Right hindlimb (tissue), 1 donor: ENCODE results near the gene RNF167.
A peak's percentile ranks its signal among the peaks of the same experiment; 100 is the strongest.

Source experiments
- DNase-seq: peaks from one replicate; pipeline ENCODE4 v3.0.0-alpha.2; 2018

RNF167 gene

DNA sequence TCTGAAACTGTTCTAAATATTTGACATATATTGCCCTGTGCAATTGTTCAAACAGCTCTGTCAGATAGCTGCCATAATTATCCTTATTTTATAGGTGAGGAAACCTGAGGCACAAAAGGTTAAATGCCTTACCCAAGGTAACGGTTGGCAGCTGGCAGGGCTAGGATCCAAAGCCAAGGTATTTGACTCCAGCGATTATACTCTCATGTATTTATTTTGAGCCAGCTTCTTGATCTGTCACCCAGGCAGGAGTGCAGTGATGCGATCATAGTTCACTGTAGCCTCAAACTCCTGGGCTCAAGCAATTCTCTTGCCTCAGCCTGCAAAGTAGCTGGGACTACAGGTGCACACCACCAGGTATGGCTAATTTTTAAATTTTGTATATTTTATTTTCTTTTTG is 18.0 kb downstream of the RNF167 start:
- DNase-seq: no peak

DNA sequence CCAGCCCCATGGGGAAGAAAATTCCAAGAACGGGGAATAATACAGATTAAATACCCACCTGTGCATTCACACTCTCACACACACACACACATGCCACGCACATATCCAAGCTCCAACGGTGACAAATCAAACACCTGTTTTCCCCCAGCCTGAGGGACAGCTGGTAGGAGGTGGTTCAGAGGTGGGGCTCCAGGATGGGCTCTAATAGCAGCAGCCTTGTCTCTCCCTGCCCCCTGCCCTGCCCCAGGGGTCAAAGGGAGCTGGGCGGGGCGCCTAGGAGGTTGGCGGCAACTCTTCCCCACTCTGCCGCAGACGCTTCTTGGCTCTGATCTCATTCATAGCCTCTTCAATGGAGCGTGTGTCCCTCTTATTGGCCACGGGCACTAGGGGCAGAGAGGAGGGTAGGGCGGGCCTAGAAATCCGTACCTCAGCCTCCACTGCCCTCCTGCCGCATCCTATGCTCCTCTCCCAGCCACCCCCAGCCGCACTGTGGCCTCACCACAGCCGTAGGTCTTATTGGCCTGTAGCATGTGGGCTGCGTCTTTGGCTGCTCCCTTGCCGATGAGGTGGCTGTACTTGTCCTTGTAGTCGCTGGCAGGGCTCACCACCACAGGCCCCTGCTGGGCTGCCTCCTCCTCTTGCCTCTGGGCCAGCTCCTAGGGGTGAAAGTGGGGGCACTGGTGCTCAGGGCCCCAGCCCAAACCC is 19.3 kb downstream of the RNF167 start:
- DNase-seq: no peak

DNA sequence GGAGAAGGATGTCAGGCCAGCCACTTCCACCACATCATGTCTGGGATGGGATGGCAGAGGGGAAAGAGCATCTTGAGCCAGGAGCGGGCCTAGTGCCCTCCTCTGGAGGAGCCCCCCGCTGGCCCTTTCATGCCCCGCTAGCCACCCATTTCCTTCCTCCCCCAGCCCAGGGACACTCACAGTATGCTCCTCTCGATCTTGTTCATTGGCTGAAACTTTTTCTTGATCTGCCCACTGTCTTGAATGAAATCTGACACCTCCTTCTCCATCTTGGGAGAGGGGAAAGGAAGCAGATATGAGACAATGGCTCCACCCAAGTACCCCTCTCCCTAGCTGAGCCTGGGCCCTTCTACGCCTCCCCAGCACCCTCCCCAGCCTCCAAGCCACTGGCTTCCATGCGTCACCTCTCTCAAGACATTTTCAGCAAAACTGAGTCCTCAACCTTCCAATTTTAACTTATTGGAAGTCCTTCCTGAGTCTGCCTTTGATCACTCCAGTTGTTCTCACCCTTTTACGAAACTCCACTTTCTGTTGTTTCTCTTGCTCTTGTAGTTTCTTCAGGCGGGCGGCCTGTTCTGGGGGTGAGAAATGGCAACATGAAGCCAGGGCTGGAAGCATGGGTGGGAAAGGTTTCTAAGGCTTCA is 20.3 kb downstream of the RNF167 start:
- no peak for DNase-seq

DNA sequence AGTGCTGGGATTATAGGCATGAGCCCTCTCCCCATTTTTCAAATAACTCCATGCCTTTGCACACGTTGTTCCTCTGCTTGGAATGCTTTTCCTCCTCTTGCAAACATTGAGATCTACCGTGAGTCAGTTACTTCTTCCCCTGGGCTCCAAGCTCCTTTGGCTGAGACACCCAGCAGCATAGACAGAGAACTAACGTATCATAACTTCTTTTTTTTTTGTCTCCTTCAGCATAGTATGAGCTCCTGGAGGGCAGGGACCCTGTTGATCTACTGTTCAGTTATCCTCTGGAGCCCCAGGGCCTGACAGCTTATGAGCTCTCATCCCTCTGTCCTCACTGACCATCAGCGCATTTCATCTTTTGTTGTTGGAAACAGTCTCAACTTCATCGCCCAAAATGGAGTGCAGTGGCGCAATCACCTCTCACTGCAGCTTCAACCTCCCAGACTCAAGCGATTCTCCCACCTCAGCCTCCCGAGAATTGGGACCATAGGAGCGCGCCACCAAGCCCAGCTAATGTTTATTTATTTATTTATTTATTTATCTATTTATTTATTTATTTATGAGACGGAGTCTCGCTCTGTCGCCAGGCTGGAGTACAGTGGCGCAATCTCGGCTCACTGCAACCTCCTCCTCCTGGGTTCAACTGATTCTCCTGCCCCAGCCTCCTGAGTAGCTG is 25.4 kb downstream of the RNF167 start:
- no peak for DNase-seq

DNA sequence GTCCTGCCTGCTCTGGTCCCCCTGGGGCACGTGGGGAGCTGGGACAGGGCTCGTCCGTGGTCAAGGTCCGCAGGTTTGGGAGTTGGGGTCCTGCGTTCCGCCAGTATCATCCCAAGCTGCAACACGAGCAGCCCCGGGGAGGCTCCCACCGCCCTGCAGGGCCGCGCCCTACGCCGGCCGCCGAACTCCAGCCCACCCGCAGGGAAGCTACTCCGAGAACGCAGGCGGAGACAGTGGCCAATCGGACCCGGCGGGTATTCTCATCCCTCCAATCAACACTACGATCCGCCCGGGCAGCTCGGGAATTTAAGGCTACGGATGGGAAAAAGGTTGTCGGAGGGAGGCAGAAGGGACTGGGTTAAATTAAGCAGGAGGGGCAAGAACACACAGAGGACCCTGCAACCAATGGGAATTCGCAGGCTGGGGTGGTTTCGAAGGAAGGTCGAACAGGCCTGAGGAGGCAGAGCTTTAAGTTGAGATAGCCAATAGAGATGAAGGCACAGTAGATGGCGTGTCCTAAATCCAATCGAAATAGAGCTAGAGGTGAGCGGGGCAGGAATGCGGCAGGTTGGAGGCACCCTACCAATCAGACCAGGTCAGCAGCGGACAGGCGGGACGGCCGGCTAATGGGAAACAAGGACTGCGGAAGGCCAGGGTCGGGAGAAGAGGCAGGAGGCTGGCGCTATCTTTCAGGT is 26.9 kb downstream of the RNF167 start:
- peak; percentile 100 for DNase-seq

DNA sequence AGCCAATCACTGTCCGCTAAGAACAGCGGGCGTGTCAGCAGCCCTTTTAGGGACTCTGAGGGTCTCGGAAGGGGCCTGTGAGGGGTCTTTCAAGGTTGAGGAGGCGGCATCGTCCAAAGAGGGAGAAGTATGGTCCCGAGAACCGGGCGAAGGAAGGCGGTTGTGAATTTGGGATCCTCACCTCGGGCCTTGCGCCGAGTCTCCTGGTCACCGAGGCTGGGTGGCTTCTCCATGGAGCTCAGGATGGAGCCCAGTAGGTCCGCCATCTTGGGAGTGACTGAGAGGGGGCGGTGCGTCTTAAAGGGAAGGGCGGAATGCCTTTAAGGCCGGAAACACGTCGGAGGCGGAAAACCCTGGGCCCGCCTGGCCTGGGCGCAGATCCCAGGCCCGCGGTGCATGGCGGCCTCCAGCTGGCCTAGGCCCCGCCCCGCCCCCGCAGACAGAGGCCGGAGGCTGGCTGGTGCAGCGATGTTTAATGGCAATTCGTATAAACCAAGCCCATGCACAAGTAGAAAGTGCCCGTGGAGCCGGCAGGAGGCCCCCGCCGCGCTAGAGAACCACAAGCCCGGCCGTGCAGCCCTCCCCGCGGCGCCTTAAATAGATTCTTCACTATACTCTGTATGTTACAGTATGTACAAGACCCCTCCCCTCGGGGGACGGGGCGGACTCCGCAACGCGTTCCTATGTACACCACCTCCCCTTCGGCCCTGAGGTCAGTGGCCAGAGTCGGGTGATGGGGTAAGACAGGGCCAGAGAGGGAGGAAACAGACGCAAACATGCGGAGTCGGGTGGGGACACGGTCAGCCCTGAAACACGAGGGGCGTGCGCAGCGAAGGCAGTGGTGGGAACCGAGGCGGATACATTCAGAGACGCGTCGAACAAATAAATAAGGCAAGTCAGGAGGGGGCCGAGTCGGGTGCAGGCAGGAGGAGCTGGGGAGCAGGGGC is 27.7 kb downstream of the RNF167 start, which contains the start of gene SPAG7:
TSS of gene SPAG7 (minus strand) at position 279 of the 947 bp plus-strand sequence. CDS start at position 266, 13 bp downstream.
- peak; percentile 98 for DNase-seq

DNA sequence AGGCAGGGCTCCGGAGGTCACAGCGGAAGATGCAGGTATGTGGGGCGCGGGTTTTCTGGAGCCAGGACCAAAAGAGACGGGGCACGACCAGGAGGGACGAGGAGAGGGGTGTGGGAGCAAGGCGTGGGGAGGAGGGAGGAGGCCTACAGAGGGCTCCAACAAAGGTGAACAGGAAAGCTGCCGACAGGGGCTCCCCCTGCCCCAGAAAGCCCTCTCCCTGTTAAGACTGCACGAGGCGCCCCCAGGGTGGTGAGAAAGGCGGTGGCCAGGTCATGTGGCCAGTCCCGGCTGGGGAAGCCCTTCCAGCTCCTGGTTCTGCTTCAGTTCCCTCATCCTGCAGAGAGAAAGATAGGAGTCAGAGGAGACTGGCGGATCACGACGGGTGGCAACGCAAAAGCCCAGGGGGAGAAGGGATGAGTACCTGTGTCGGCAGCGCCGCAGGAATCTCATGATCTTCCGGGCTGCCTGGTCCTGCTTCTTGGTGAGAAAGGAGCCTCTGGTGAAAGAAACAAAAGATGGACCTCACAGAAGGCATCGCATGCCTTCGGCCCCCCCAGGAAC is 28.5 kb downstream of the RNF167 start:
- no peak for DNase-seq

DNA sequence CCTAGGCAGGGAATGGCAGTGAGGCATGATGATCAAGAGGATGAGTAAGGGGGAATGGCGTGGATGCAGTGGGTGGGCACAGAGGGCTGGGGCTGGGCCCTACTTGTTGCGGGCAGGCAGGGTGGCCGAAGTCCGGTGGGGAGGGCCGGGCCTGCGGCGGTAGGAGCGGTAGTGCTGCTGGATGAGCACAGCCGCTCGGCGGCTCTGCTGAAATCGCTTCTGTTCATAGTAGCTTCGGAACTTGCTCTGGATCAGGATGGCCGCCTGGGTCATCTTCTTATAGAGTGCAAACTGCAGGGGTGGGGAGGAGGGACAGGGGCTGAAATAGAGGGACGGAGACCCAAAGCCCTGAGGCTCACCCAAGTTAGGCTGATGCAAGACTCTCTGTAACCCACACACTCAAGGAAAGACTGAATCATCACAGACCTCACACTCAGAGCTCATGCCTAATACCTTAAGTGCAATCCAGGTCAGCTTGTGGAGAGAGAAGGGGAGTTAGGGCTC is 29.0 kb downstream of the RNF167 start:
- DNase-seq: no peak

DNA sequence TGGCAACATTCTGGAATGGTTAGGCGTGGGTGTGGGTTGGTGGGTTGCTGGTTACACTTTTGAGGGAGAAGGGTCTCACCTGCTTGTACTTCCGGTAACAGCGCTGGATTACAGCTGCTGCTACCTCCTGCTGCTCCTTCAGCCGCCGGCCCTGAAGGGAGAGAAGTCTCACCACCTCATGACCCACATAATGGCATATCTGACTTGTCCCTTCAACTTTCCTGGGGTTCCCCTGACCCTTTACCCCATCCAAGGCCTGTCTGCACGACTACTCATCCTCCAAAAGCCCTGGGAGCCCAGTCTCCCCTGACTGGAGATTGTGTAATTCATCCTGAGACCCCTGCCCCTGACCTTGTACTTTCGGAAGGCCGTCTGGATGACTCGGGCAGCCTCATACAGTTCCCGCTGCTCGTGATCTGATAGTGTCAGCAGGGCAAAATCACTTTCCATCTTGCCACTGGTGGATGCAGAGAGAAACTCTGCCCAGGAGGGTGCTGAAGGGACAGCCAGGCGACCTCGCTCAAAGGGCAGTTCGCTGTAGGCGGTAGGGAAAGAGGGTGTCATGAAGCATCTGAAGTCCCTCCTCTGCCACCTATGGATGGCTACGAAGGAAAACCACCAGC is 29.6 kb downstream of the RNF167 start:
- no peak for DNase-seq

DNA sequence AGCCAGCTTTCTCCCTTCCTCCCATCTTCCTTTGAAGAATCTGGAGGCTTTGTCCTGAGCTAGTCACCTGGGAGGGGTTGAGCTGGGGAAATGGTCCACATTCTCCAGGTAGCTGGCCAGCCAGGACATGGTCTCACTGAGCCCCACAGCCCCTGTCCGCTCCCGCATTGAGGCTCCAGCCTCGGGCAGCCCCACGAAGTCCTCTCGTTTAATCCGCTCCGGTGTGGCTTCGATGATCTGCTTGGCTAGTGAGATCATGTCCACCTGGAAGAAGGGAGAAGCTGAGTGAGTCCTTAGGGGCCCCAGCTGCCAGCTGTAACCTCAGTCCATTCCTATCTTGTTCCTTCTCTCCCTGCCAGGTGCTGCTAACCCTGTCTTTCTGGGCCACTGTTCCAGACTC is 30.2 kb downstream of the RNF167 start:
- DNase-seq: no peak

DNA sequence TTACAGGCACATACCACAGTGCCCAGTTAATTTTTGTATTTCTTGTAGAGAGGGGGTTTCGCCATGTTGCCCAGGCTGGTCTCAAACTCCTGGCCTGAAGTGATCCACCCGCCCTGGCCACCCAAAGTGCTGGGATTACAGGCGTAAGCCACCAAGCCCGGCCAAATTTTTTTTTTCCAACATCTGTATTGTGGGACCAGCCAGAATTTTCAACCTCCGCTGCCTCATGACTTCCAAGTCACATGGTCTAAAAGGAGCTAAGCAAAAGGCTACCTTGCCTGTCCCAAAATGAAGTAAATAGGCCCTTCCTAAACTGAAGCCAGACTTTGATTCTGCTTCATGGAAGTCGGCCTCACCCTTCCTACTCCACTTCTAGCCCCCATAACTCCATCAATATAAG is 31.8 kb downstream of the RNF167 start:
- no peak for DNase-seq

DNA sequence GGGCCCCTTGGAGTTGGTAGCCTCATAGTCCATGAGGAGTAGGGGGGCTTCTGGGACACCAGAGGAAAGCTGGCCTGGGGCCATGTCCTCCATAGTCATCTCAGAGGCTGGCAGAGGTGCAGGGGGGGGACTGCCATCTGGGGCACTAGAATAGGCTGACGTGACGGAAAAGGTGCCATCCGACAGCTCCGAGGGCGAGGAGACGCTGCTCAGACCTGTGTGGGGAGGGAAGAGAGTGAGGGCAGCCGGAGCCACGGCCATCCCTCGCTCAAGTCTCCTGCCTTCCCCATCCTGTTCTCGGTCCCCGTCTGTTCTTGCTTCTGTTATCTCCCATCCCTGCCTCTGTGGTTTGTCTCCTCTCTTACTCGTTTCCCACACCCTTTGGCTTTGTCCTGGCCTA is 32.3 kb downstream of the RNF167 start:
- DNase-seq: no peak

DNA sequence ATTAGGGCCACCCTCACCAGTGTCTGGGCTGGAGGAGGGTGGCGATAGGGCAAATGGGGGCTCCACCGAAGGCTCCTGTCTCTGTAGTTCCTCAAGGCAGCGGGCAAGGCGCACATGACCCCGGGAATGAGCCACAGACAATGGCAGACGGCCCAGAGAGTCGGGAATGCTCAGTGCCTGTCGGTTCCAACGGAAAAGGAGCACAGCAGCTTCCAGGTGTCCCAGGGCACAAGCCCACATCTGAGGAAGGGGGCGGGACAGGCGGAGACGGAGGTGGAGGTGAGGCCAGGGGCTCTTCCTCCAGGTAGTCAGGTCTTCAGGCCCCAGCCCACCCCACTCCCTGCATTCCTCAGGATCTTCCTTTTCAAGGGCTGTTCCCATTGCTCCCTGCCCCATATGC is 32.7 kb downstream of the RNF167 start:
- no peak for DNase-seq

DNA sequence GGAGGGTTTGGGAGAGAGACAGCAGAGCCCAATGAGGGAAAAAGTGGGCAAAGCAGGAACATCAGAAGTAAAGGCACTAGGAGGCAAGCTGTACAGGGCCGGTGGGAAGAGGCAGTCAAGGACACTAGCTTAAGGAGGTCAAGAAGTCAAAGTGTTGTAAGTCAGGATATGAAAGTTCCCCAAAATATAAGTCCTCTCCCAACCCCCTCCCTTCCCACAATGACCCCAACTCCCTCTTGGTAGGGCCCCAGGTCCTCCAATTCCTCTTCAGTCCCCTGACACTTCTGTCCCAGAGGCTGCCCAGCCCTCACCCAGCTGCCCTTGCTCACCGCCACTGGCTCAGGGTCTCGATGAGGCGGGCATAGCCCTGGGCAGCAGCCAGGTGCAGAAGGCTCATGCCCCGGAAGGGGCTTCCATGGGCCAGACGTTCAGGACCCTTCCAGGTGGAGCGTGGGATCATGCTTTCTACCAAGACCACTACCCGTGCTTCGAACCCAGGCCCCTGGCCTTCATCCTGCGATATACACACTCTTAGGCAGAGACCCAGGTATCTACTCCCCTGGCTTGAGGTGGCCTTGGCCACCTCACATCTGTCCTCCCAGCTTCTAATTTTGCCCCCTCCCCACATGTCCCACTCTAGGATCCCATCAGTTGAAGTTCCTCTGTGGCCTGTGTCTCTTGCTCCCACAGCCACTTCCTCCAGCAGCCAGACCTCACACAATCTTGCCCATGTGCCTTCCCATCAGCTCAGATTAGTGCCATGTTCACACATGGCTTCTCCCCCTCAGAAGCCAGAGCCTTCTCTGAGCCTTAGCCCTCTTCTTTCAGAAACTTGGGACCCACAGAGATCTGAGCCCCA is 33.4 kb downstream of the RNF167 start:
- DNase-seq: no peak

DNA sequence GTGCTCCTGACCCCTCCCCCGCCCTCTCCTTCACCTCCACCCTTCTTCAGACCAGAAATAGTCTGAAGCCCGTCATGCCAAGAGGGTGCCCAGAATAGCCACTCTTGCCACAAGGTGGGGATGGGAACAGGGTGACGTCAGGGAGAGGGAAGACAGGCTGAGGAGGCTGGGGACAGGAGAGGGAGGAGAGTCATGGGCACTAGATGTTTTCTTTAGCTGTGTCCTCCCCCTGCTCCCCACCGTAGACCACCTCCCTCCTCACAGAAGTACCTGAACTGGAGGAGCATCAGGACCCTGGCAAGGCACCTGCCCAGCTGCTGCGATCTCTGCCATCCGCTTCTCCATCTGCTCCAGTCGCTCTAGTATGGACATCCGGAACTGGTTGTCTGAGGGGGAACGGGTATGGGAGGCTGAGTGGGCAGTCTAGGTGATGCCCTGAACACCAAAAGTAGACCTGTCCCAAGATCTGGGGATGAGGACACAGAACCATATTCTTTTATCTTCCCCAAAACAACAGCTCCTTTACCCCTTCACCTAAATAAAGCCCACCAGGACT is 34.1 kb downstream of the RNF167 start:
- DNase-seq: no peak

DNA sequence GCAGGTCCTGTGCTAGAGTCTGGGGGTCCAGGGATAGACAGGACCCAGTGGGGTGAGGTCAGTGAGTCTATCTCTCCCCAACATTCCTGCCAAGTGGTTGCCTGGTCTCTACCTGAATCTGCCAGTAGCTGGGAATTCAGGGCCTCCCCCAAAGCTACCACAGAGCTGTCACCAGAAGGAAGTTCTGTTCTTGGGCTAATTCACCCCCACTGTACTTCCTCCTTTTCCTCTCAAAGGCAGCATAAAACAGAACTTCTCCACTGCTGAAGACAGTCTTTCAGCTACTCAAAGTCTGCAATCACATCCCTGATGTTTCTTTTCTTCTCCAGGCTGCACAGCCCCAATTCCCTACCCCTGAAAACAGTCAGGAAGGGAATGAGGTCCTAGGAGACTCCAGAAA is 38.7 kb downstream of the RNF167 start:
- no peak for DNase-seq

DNA sequence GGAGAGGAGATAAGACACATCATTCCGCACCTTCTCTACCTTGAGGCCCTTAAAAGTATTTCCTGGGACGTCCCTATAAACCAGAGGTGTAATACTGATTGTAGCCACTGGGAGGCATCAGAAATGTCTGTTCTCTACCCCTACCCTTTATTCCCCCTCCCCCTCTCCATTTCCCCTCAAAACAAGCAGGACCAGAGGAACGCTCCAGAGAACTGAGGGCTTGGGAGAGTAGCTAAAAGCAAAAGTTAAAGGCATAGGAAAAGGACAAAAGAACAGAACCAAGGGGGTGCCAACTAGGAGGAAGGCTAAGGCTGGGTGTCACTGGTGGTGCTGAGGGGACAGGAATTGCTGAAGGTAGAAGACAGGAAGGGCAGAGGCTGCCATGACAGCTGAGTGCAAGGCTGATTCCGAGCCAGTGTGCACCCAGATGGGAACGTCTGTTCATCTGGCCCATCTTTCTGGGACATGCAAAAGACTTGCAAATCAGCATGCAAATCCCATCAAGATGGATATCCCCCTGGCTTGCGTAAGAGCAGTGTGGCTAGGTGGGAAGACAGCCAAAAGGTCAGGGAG is 40.7 kb downstream of the RNF167 start:
- DNase-seq: no peak

DNA sequence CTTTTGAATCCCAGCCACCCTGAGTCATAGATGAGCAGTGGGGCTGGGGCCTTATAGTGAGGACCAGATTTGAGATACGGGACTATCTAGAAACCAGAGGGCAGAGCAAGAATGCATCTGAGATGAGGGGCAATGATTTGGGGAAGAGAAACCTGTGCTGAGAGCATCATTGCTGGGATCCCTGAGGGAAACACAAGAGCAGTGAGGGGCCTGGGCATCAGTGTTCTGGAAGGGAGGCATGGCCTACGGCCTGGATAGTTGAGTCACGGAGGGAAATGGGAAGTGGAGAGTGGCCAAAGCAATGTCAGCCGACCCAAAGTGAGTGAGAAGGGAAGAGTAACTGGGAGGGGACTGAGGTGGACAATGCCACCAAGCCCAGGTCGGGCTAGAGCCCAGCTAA is 42.2 kb downstream of the RNF167 start:
- DNase-seq: no peak

DNA sequence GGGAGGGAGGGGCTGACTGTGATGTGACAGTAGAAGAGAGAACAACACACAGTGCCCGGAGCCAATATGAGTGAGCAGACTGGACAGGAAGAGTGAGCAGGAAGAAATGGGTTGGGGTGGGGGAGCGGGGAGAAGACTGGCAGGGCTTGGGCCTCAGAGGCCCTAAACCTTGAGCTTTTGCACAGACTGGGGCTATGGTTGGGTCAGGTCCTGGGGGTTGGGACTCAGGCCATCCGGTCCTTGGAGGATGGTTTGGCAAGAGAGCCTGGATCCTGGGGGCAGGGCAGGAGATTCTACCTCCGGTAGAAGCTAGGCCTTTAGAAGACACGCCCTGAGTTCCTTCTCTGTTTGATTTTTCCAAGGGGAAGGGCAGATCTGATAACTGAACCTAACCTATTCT is 46.3 kb downstream of the RNF167 start:
- DNase-seq: no peak
